ENCODE measurements around the gene PTTG1. TPM values are rescaled to one million over a fixed set of nuclear protein-coding genes. Genes with fewer than 3 reads are reported as not detected.

The PTTG1 gene
- total RNA-seq (2014; rRNA removed; shearing (Covaris generic)): 99.1 and 131 TPM in 2 replicates

DNA sequence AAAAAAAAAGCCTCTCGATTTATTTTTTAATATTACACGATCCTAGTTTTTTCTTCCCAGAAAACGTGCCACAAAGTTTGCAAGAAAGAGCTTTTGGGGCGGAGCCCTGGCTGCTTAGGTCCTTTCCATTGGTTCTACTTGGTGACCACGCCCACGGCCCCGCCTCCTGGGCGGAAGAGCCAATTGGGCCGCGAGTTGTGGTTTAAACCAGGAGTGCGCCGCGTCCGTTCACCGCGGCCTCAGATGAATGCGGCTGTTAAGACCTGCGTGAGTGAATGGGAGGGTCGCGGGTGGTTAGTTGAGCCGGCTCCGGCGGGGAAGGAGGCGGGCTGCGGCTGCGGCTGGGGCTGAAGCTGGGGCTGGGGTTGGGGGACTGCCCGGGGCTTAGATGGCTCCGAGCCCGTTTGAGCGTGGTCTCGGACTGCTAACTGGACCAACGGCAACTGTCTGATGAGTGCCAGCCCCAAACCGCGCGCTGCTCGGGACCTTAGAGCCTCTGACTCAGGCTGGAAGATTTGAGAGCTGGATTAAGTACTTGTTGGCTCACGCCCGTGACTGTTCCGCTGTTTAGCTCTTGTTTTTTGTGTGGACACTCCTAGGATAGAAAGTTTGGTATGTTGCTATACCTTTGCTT lies at the start of gene PTTG1:
PTTG1 (plus strand) TSS at position 231 of the 634 bp plus-strand sequence. CDS start 458 bp downstream, outside the sequence.
- DNase-seq (ENCODE audit: low spot score): peak; percentile 98

DNA sequence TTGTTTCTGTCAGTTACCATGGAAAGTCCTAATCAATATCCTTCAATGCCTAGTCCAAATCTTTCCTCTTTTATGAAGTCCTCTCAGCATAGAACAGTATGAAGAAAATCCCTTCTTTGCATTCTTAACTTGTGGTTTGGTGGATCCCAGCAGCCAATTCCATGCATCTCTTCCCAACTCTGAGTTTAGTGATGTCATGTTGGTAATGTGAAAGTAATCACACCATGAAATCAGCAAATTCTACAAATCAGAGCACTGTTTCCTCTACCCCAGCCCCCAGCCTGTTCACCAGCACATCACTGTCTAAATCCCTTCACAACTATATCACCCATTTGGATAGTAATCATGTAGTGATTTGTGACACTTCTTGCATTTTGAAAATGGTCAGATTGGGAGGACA lies 46.5 kb upstream of the PTTG1 start:
- no peak for DNase-seq (ENCODE audit: low spot score)

DNA sequence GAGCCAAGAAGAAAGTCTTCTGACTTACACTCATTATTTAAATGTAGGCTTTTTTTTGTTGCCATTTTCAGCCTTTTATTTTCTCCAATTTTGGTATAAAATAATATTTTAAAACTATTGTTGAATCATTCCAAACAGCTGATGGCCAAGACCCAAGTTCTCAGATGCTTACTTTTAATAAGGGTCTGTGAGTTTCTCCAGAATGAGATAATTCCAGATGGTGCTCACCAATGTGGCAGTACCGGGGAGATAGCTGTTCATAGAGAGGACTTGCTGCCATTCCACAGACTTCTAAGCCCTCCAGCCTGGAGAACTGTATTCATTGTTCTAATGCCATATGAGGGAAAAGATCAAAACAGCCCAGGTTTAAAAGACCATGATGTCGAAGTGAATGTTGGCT lies 46.0 kb upstream of the PTTG1 start:
- DNase-seq (ENCODE audit: low spot score): no peak

DNA sequence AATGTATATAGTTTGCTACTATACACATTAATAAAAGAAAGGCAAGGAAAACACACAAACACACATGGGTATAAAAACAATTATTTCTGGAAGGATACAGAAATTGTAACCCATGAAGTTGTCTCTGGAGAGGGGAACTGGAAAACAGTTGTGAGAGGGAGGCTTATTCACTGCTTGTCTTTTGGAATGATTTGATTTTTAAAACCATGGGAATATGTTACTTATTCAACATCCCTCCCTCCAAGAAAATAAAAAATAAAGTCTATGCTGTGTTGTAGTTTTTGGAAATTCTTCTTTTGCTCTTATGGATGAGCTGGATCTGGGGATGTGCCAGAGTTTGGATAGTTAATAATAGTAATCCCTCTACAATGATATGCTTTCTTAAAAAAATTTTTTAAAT lies 45.2 kb upstream of the PTTG1 start:
- no peak for DNase-seq (ENCODE audit: low spot score)

DNA sequence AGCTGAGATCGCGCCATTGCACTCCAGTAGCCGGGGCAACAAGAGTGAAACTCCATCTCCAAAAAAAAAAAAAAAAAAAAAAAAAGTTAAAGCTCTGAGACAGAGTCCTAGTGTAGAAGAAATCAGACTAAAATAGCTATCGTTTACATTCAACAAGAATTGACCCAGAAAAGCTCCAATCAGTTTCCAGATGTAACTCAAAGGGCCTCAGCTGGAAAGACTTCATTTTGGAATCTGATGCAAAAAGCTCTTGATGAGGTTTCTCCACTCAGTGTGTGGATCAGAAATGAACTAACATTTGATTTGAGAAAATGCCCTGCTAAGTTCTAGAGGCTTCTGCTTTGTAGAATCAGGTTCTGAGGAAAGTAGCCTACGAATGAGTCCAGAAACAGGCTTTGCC lies 44.0 kb upstream of the PTTG1 start:
- no peak for DNase-seq (ENCODE audit: low spot score)

DNA sequence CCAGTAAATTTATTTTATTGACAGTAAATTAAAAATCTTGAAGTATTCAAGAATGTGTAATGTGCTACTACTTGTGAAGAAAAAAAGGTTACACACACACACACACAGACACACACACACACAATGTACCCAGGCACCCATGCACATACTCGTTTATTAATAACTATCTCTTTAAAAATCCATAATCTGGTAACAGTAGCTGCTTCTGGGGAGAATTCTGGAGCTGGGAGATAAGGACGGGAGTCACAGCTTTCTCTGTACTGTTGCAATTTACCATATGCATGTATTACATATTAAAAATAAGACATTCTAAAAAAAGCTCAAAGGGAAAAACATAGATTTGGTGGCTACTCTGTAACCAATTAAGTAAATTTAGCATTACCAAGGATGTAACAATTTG lies 43.3 kb upstream of the PTTG1 start:
- no peak for DNase-seq (ENCODE audit: low spot score)

DNA sequence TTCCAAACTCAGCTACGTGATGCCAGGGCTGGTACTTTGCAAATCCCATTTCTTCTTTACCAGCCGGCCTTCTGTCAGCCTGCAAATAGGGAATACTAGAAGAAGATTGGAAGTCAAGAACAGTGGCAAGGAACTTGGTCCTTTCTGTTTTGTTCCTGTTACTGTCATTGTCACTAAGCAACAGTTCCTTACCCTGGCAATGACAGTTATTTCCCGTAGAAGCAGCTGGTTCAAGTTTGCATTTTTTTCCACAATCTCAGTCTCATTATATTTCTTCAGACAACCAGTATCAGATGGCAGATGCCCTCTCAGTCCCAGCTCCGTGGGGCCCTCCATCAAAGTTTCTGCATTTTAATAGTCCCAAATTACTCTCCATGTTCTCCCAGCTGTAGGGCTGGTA lies 42.1 kb upstream of the PTTG1 start:
- DNase-seq (ENCODE audit: low spot score): no peak

DNA sequence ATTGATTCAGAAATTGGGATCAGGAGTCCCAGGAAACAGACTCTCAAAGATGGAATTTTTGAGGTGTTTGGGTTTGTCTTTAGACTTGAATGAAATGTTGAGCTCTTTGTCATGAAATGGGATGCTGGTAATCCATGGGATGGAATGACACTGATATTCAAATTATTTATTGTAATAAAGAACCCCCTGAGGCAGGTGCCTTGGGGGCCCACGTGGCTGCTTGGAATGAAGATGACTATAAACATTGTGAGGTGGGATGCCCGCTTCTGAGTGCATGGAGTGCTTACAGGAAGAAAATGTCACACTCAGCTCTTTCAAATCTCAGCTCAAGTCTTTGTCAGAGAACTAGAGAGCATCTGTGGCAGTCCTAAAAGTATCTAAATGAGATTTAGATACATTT lies 41.6 kb upstream of the PTTG1 start:
- DNase-seq (ENCODE audit: low spot score): no peak

DNA sequence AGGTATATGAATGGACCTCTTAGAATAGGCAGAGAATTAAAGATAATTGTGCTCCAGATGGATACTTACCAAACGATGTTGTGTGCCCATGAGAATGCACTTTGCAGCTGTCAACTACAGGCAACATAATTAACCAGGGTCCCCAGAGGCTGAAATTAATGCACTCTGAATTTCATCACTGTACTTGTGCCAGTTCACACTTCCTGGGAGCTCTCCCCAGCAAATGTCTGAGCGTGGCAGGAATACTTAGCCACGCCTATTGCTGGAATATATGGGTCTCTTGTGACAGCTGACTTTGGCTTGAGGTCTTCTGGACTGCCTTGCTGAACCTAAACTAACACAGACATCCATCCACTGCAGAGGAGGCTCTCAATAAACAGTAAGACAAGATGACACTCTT lies 39.3 kb upstream of the PTTG1 start:
- DNase-seq (ENCODE audit: low spot score): no peak

DNA sequence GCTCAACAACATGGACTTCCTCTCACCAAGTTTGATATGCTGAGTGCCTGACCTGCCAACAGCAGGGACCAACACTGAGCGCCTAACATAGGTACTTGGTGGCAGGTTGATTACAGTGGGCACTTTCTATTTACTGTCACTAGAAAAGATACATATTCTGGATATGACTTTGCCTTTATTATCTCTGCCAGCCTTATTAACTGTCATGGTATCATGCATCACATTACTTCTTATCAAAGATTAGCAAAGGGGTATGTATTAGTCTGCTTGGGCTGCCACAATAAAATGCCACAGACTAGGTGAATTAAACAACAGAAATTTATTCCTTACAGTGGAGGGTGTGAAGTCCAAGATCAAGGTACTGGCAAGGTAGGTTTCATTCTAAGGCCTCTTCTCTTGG lies 37.0 kb upstream of the PTTG1 start:
- no peak for DNase-seq (ENCODE audit: low spot score)

DNA sequence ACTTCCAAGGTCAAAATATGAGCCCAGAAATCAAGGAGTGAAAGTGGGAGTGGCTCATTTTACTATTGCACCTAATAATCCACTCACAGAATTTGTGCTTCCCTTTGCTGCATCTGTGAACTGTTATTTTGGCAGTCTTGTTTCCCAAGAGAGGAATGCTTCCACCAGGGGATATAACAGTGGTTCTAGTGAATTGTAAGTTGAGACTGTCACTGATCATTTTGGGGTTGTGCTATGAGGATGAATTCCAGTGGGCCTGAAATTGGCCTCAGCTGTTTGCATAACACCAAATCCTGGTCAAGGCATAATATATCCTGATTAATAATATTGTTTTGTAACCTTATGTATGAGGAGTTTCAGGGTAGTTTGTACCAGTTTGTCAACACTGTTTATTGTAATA lies 36.2 kb upstream of the PTTG1 start:
- DNase-seq (ENCODE audit: low spot score): no peak

DNA sequence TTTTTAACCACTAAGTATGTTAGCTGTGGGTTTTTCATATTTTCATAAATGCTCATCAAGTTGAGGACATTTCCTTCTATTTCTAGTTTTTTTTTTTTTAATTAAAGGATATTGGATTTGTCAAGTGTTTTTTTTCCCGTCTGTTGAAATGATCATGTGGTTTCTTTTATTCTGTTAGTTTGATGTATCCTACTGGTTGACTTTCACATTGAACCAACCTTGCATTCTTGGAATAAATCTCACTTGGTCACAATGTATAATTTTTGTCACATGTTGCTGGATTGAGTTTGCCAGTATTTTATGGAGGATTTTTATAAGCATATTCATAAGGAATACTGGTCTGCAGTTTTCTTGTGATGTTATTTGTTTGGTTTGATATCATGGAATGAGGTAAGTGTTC lies 34.2 kb upstream of the PTTG1 start:
- DNase-seq (ENCODE audit: low spot score): no peak

DNA sequence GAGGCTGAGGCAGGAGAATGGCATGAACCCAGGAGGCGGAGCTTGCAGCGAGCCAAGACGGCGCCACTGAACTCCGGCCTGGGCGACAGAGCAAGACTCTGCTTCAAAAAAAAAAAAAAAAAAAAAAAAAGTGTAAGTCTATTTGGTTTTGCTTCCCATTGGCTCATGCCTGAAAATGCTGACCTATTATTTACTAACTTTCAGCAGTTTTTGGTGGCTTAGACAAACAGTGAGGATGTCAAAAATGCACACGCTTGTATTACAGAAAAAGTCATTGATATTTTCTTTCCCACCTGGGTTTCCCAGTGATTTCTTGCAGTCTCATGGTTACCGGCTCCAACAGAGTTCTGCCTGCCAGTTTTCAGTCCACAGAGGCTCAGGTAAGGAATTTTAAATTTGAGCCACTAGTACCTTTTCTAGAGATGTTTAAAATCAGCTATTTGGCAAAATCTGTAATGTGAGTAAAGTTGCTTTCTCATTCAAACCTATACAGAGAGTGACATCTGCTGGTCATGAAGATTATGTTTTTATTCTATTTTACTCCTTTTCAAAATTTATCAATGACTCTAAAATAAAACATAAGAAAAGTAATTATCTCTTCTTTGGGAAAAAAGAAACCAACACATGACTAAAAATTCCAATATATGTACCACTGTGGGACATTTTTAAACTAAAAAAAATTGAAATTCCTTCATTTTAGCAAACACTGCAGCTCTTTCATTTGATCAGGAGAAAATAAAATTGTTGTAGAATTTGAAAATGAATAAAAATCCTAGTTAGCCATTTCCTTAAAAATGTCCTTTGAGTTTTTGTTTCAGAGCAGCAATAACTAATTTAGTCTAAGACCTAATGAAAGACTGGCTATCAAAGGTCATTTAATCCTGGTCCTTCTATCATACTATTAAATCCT lies 30.6 kb upstream of the PTTG1 start:
- DNase-seq (ENCODE audit: low spot score): peak; percentile 39

DNA sequence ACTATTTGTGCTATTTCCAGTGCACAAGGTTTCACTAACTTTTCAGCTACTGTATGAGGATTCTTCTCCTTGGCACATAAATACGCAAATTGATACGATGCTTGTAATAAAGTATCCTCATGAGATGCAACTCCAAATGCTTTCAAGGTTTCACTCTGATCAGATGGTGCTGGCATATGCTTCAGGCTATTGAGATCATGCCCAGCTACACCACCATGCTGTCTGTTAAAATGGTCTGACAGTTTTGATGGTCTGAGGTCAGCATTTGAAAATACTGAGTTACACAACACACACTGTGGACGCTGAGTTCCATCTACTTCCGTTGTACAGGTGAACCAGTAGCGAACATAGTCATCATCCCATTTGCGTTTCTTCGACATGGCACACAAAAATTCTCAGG lies 26.5 kb upstream of the PTTG1 start:
- no peak for DNase-seq (ENCODE audit: low spot score)

DNA sequence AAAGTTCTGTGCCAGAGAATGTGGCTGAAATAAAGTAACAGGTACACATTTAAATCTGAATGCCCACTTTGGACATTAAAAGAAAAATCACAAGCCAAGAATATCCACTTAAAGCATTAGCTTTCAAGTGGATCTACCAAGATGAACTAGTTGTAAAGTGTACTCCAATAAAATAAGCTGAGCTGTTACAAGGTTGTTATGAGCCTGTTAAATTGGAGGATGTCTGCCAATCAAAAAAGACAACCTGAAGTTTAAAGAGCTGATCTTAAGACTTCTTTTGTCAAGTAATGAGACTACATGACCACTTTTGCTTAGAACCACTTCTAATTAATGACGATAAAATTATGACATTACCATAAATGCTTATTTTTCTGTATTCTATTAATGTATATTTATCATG lies 24.2 kb upstream of the PTTG1 start:
- no peak for DNase-seq (ENCODE audit: low spot score)

DNA sequence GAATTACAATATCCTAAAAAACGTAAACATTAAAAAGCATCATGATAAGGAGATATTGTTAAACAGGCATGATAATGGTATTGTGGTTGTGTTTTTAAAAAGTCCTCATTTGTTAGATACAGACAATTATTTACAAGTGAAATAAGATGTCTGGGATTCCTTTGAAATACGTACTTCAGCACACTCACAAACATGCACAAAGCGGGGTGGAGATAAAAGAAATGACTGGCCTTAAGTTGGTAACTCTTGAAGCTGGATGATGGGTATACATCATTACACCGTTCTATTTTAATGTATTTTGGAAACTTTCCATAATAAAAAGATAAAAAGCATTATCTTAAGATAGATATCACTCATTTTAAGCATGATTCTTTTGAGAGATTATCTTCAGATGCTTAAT lies 22.8 kb upstream of the PTTG1 start:
- DNase-seq (ENCODE audit: low spot score): no peak

DNA sequence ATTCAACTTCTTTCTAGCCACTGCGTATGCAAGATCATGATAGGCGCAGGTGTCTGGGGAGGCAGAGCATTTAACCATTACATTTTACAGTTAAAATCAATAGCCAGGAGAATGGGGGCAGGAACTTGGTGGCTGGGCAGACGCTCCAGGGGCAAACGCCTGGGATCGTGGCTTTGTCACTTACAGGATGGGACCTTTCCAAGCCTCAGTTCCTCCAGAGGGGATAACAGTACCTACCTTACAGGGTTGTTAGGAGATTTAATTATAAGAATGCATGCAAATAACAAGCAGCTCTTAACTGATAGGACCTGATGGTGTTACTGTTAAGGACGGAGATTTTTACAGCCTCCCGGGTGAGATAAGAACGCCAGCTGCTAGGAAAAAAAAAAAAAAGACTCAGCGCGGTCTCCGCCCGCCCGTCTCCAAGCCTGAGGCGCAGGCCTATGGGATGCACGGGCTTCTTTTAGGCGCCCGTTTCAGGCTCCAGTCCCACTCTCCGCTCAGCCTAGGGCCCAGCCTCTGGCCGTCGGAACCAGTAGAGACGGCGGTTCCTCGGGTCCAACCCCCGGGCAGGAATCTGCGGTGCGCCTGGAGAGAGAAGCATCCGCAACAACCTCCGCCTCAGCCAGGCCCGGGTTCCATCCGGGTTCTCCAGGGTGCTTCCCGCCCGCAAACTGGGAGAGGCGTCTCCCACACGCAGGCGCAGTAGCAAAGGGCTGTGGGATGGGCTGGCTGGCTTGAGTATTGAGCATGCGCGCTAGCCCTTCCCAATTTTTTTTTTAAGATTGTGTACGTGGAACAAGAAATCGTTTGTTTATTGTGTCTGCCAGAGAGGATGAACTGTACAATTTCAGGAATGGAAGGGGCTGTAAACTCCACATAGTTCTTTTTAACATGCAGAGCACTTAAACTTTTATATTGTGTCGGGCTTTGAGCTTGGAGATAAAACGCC lies 22.0 kb upstream of the PTTG1 start, which contains the start of gene FAM200C:
FAM200C (minus strand) TSS at position 653 of the 952 bp plus-strand sequence. CDS start 4,564 bp downstream, outside the sequence.
- DNase-seq (ENCODE audit: low spot score): peak; percentile 93

DNA sequence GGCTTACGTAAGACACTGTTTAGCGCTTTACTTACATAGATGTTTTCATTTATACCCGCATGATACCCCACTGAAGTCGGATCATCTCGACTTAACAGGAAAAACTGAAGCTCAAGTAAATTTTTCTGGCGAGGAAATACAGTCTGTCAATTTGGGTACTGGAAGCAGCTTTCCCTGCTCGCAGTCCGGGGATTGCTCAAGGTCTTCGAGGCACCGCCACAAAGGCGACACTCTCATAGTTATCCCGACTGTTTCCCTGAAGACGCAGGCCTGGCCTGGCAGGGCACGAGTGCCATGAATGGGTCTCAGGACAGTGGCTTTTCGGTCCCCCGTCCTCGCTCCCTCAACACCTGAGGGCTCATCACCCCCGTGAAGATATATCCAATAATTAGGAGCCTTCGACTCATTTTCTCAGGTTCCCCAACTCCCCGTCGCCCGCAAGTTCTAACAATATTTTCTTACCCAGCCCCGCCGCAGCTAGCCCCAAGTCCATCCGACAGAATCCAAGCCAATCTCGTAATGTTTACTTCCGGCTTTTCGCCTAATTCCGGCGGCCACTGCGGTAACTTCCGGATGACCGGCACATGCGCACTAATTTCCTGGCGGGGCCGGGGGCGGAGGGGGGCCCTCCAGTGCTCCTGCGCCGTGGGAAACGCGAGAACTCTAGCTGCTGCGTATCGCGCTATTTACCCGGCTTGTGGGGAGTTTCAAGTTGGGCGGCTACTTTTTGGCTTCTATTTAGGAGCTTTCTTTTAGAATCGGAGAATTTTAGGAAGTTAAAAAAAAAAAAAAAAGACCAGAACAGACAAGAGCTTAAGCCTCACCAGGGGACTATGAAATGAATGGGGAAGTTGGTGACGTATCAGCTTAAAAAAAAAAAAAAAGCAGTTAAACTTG lies 2.8 kb upstream of the PTTG1 start, which contains the start of gene SLU7:
SLU7 (minus strand) TSS at position 521 of the 897 bp plus-strand sequence. CDS start 3,787 bp downstream, outside the sequence.
- peak; percentile 93 for DNase-seq (ENCODE audit: low spot score)

DNA sequence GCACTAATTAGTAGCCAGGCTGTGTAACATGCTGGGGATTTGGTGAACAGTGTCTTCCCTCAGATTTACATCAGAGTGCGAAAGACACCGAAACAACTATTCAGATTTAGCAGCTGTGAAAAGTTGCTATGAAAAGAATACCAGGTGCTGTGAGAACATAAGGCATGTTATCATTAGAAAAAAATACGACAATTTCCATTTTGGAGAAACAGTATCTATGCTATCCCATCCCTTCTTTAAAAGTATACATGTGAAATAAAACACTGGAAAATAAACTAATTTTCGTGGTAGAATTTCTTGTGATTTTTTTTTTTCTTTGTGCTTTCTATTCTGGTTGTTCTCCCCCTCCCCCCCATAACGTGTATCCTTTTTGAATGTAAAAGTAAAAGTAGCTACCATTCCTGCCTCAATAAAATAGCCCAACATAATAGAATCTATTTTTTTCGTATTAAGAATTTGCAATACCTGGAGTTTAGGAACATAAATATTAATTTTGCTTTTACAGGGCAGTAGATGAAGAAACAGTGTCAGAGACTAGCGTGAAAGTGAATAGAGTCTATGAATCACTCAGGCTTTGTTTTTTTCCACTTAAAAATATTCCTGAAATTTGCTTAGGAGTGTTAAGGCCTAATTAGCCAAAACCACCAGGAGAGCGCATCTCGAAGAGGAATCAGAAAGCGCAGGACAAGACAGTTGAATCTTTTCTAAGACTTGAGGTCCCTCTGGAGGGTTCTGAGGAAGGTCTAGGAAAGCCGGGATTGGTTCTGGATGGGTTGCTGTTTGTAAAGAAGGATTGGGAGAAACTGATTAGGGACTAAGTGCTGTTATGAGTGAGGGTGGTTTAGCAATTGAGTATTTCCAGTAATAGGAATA lies 2.0 kb upstream of the PTTG1 start:
- no peak for DNase-seq (ENCODE audit: low spot score)

DNA sequence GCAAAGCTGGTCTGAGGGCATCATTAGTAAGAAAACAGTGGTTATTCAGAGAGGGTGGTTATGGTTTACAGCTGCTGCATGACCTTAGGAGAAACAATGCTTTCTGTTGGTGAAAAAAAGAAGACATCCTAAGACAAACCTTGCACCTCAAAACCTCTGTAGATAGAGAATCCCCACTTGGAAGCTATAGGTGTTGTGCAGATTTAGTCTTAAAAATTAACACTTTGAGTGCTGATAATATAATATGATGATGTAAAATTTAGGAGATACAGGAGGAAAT lies 1.4 kb upstream of the PTTG1 start:
- DNase-seq (ENCODE audit: low spot score): no peak

Measured in HT-29 (cell line).